ENCODE data around the gene CERS6. TPM values are rescaled to one million over a fixed set of nuclear protein-coding genes. Genes with fewer than 3 reads are reported as not detected.

CERS6 gene
- total and polyA plus RNA-seq, 8 donors = 3.2 to 18.0 (median 7.6) TPM

- intact Hi-C loops (cut with DNase I) = no loop called here
- DNase-seq = no peak
- 93 to 94% methylated on average over 4 of the region's 4 CpGs for WGBS, 2 donors
- TF ChIP-seq CTCF (IDR thresholded peaks at IDR 0.05) = no peak
- FAIRE-seq = no peak
- Histone ChIP-seq H3K4me3 (no peak overlapping the region), H3K27ac (no peak overlapping the region), H3K9me3 (no peaks in the 10 kb centered on the region), H3K36me3 (no peaks in the 10 kb centered on the region), H3K4me1 (no peaks in the 10 kb centered on the region), H3K27me3 (no peaks in the 10 kb centered on the region)
- peak in 2 of 4 donors; percentile 42 to 54 for ATAC-seq
Observed at GRCh38 chr2:168574856-168575630, 119.0 kb downstream of the CERS6 start.

GRCh38 chr2:168577885-168578284 is 121.8 kb downstream of the CERS6 start:
- Histone ChIP-seq H3K4me3 (no peak overlapping the region), H3K27ac (no peak overlapping the region), H3K36me3 (no peaks in the 10 kb centered on the region), H3K9me3 (no peaks in the 10 kb centered on the region), H3K4me1 (no peaks in the 10 kb centered on the region), H3K27me3 (no peaks in the 10 kb centered on the region)
- 75 to 78% methylated on average over 5 of the region's 5 CpGs for WGBS, 2 donors
- FAIRE-seq (no peak), ATAC-seq (peak in 2 of 4 donors; percentile 12 to 29), DNase-seq (no peak)
- intact Hi-C loops (cut with DNase I) = no loop called here
- TF ChIP-seq CTCF (IDR thresholded peaks at IDR 0.05) = no peak

GRCh38 chr2:168583064-168583709 is 127.1 kb downstream of the CERS6 start:
- FAIRE-seq (no peak), ATAC-seq (peak in 3 of 4 donors; percentile 13 to 54 (median 19)), DNase-seq (no peak)
- H3K4me1 ChIP-seq = no peaks in the 10 kb centered on the region
- H3K36me3 ChIP-seq = no peaks in the 10 kb centered on the region
- H3K27me3 ChIP-seq = no peaks in the 10 kb centered on the region
- TF ChIP-seq CTCF (IDR thresholded peaks at IDR 0.05) = no peak
- H3K9me3 ChIP-seq = no peaks in the 10 kb centered on the region
- 87 to 89% methylated on average over 5 of the region's 5 CpGs for WGBS, 2 donors
- no peak overlapping the region for H3K4me3 ChIP-seq
- intact Hi-C loops (cut with DNase I) = no loop called here
- H3K27ac ChIP-seq = no peak overlapping the region

- DNase-seq (peak in 1 of 6 donors; percentile 16), FAIRE-seq (no peak), ATAC-seq (peak in 2 of 4 donors; percentile 47 to 49)
- Histone ChIP-seq H3K4me3 (no peak overlapping the region), H3K4me1 (no peaks in the 10 kb centered on the region), H3K36me3 (no peaks in the 10 kb centered on the region), H3K9me3 (no peaks in the 10 kb centered on the region), H3K27me3 (no peaks in the 10 kb centered on the region), H3K27ac (no peak overlapping the region)
- no peak for TF ChIP-seq CTCF (IDR thresholded peaks at IDR 0.05)
- 62 to 64% methylated on average over 5 of the region's 5 CpGs for WGBS, 2 donors
- intact Hi-C loops (cut with DNase I) = no loop called here
Observed at GRCh38 chr2:168583710-168584521, 127.8 kb downstream of the CERS6 start.
